HepG2 (cell line): Measurements from ENCODE around the gene MAP3K8. TPM values are rescaled to one million over a fixed set of nuclear protein-coding genes. Genes with fewer than 3 reads are reported as not detected.

ENCODE experiments used
- CREB1 ChIP-seq, 2 experiments: fragments of 450-650 bp in 1 of 2; IDR thresholded peaks; 2 replicates each; pipeline ENCODE4 v1.6.1; 2016 to 2017; ENCODE audit warnings: control low read depth in 1 of 2, mild to moderate bottlenecking in 1 of 2, missing compliant biosample characterization in 1 of 2, missing genetic modification characterization in 1 of 2
- EP300 ChIP-seq, 3 experiments: sonication (generic) in 1 of 3; formaldehyde crosslinking in 1 of 3; IDR thresholded peaks; 2 replicates each; pipeline versions ENCODE4 v1.5.1 to v1.6.1; 2011 to 2020; ENCODE audit warnings: low read depth in 2 of 3, low read length in 2 of 3, borderline replicate concordance in 1 of 3, improper control_type of control experiment in 1 of 3, mild to moderate bottlenecking in 1 of 3, missing genetic modification reagents in 1 of 3, moderate library complexity in 1 of 3
- FOXP4 ChIP-seq: sonication (generic); formaldehyde crosslinking; IDR thresholded peaks from 2 replicates; pipeline ENCODE4 v1.4.0; 2020; ENCODE audit warnings: missing genetic modification reagents
- HMG20B ChIP-seq: conservative IDR thresholded peaks from 2 replicates; pipeline ENCODE4 v1.6.1; 2016; ENCODE audit warnings: missing genetic modification reagents, missing compliant biosample characterization
- MXI1 ChIP-seq: IDR thresholded peaks from 3 replicates; pipeline ENCODE4 v1.6.1; 2012; ENCODE audit warnings: low read depth, low read length, inconsistent platforms, borderline replicate concordance
- ZNF496 ChIP-seq: sonication (generic); formaldehyde crosslinking; IDR thresholded peaks from 2 replicates; pipeline ENCODE4 v1.8.1; 2023; ENCODE audit warnings: mild to moderate bottlenecking, moderate library complexity, missing genetic modification reagents; ENCODE audit not compliant: insufficient replicate concordance
- ZNF510 ChIP-seq: sonication (generic); formaldehyde crosslinking; IDR thresholded peaks from 2 replicates; pipeline ENCODE4 v1.4.0; 2020; ENCODE audit warnings: low read depth, mild to moderate bottlenecking, missing genetic modification reagents
- ZNF784 ChIP-seq: sonication (generic); formaldehyde crosslinking; IDR thresholded peaks from 2 replicates; pipeline ENCODE4 v1.5.1; 2020; ENCODE audit warnings: missing genetic modification reagents, mild to moderate bottlenecking, borderline replicate concordance
- polyA plus RNA-seq, 8 experiments: library from polyadenylated mRNA; depleted of rRNA in 3 of 8; stranded (reverse) in 7 of 8; unstranded in 1 of 8; fragments of >200 nt; fragmentation: Illumina TruSeq in 4 of 8; extraction: Trizol in 4 of 8; gene quantifications; 2 replicates each; pipeline versions ENCODE4 v1.2.1 to v1.2.3, GENCODE V29; 2011 to 2016; ENCODE audit warnings: low read depth in 4 of 8, missing spikeins in 1 of 8, mixed read lengths in 1 of 8; ENCODE audit not compliant: insufficient read depth in 1 of 8
- total RNA-seq, 5 experiments: library from RNA; depleted of rRNA; stranded (reverse); fragments of >200 nt; fragmentation: Illumina TruSeq; extraction: Trizol; gene quantifications; 2 replicates each; pipeline ENCODE4 v1.2.3, GENCODE V29; 2016; ENCODE audit warnings: low read depth in 1 of 5
- TF ChIP-seq, protein P1 (sequence below): sonication (generic); formaldehyde crosslinking; IDR thresholded peaks from 2 replicates; pipeline ENCODE4 v1.9.0; 2022; ENCODE audit warnings: missing genetic modification reagents, mild to moderate bottlenecking, borderline replicate concordance
- TF ChIP-seq, protein P2 (sequence below): sonication (generic); formaldehyde crosslinking; IDR thresholded peaks from 2 replicates; pipeline ENCODE4 v1.4.0; 2020; ENCODE audit warnings: missing genetic modification reagents
- TF ChIP-seq, protein P3 (sequence below): sonication (generic); formaldehyde crosslinking; IDR thresholded peaks from 2 replicates; pipeline ENCODE4 v1.4.0; 2020; ENCODE audit warnings: missing genetic modification reagents
- TF ChIP-seq, protein P4 (sequence below): sonication (generic); formaldehyde crosslinking; IDR thresholded peaks from 2 replicates; pipeline ENCODE4 v1.4.0; 2020; ENCODE audit warnings: mild to moderate bottlenecking, missing genetic modification reagents

MAP3K8 gene
- total and polyA plus RNA-seq, 2 of the 13 experiments (the other 11 are each of a cell fraction or from before 2014, with no cell fraction given): 19.3 to 37.9 TPM

DNA sequence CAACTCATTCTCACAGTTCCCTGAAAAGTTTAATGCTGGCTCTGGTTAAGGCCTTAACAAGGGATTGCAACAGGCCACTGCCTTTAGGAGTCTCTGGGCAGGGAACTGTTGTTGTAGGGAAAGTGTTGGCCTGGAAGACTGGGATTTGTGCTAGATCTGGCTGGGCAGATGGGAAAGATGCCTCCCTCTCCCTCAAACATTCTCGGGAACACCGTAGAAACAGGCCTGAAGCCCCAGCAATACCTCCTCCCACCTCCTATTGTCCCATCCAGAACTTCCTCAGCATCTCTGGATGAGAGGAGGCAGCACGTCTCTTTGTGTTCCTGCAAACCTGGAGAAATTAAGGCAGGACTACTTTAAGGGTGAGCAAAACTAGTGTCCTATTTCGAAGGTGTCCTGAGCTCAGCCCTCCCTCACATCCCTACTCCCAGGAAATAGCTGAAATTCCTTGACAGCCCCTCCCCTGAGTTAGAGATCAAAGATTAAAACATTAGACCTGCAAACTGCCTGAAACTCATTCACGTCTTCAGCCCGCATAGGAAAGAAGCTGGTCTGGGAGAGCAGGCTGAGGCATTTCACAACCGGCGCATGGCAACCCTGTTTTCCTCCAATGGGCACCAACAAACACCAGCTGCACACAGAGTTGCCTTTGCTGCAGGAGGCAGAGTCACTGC lies 10.9 kb upstream of the MAP3K8 start (continued):
- TF ChIP-seq, protein P1, sequence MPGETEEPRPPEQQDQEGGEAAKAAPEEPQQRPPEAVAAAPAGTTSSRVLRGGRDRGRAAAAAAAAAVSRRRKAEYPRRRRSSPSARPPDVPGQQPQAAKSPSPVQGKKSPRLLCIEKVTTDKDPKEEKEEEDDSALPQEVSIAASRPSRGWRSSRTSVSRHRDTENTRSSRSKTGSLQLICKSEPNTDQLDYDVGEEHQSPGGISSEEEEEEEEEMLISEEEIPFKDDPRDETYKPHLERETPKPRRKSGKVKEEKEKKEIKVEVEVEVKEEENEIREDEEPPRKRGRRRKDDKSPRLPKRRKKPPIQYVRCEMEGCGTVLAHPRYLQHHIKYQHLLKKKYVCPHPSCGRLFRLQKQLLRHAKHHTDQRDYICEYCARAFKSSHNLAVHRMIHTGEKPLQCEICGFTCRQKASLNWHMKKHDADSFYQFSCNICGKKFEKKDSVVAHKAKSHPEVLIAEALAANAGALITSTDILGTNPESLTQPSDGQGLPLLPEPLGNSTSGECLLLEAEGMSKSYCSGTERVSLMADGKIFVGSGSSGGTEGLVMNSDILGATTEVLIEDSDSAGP (CRISPR knock-in tag): peak; percentile 56; the same call in 1 of the 2 replicates
- TF ChIP-seq EP300 (IDR thresholded peaks at IDR 0.05; ENCODE audit: low read depth in 2 of 2, low read length in 2 of 2) (peak; percentile 50 to 77), EP300 (CRISPR knock-in tag; IDR thresholded peaks at IDR 0.05; ENCODE audit: borderline replicate concordance) (no peak), ZNF784 (no peak), CREB1 (IDR thresholded peaks at IDR 0.05) (no peak), CREB1 (CRISPR knock-in tag; IDR thresholded peaks at IDR 0.05) (0 out of 2 replicates have a peak, but pooled peaks have one; percentile 40), ZNF496 (CRISPR knock-in tag) (no peak), FOXP4 (peak; percentile 69), HMG20B (CRISPR knock-in tag) (0 out of 2 replicates have a peak, but pooled peaks have one; percentile 20), ZNF510 (CRISPR knock-in tag) (0 out of 2 replicates have a peak, but pooled peaks have one; percentile 27), MXI1 (peak; percentile 26; the same call in 1 of the 3 replicates)
- TF ChIP-seq, protein P2, sequence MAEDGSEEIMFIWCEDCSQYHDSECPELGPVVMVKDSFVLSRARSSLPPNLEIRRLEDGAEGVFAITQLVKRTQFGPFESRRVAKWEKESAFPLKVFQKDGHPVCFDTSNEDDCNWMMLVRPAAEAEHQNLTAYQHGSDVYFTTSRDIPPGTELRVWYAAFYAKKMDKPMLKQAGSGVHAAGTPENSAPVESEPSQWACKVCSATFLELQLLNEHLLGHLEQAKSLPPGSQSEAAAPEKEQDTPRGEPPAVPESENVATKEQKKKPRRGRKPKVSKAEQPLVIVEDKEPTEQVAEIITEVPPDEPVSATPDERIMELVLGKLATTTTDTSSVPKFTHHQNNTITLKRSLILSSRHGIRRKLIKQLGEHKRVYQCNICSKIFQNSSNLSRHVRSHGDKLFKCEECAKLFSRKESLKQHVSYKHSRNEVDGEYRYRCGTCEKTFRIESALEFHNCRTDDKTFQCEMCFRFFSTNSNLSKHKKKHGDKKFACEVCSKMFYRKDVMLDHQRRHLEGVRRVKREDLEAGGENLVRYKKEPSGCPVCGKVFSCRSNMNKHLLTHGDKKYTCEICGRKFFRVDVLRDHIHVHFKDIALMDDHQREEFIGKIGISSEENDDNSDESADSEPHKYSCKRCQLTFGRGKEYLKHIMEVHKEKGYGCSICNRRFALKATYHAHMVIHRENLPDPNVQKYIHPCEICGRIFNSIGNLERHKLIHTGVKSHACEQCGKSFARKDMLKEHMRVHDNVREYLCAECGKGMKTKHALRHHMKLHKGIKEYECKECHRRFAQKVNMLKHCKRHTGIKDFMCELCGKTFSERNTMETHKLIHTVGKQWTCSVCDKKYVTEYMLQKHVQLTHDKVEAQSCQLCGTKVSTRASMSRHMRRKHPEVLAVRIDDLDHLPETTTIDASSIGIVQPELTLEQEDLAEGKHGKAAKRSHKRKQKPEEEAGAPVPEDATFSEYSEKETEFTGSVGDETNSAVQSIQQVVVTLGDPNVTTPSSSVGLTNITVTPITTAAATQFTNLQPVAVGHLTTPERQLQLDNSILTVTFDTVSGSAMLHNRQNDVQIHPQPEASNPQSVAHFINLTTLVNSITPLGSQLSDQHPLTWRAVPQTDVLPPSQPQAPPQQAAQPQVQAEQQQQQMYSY: no peak
- TF ChIP-seq, protein P3, sequence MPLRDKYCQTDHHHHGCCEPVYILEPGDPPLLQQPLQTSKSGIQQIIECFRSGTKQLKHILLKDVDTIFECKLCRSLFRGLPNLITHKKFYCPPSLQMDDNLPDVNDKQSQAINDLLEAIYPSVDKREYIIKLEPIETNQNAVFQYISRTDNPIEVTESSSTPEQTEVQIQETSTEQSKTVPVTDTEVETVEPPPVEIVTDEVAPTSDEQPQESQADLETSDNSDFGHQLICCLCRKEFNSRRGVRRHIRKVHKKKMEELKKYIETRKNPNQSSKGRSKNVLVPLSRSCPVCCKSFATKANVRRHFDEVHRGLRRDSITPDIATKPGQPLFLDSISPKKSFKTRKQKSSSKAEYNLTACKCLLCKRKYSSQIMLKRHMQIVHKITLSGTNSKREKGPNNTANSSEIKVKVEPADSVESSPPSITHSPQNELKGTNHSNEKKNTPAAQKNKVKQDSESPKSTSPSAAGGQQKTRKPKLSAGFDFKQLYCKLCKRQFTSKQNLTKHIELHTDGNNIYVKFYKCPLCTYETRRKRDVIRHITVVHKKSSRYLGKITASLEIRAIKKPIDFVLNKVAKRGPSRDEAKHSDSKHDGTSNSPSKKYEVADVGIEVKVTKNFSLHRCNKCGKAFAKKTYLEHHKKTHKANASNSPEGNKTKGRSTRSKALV (CRISPR knock-in tag): 0 out of 2 replicates have a peak, but pooled peaks have one; percentile 27
- TF ChIP-seq, protein P4, sequence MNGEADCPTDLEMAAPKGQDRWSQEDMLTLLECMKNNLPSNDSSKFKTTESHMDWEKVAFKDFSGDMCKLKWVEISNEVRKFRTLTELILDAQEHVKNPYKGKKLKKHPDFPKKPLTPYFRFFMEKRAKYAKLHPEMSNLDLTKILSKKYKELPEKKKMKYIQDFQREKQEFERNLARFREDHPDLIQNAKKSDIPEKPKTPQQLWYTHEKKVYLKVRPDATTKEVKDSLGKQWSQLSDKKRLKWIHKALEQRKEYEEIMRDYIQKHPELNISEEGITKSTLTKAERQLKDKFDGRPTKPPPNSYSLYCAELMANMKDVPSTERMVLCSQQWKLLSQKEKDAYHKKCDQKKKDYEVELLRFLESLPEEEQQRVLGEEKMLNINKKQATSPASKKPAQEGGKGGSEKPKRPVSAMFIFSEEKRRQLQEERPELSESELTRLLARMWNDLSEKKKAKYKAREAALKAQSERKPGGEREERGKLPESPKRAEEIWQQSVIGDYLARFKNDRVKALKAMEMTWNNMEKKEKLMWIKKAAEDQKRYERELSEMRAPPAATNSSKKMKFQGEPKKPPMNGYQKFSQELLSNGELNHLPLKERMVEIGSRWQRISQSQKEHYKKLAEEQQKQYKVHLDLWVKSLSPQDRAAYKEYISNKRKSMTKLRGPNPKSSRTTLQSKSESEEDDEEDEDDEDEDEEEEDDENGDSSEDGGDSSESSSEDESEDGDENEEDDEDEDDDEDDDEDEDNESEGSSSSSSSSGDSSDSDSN (CRISPR knock-in tag): 0 out of 2 replicates have a peak, but pooled peaks have one; percentile 25
